CD14-positive monocyte (primary cell): ENCODE data around the gene FIGLA. TPM values are rescaled to one million over a fixed set of nuclear protein-coding genes. Genes with fewer than 3 reads are reported as not detected.

Experiments used
- DNase-seq, 3 donors: peaks; one replicate each; pipeline ENCODE4 v3.0.0-alpha.2; 2011 to 2022
- H2AFZ ChIP-seq: 2 replicates; pipeline ENCODE4 v1.6.0; 2012; ENCODE audit warnings: mild to moderate bottlenecking, low read depth, low read length, inconsistent platforms; ENCODE audit not compliant: insufficient read depth, poor library complexity, severe bottlenecking
- H3K27ac ChIP-seq, 2 donors: 1 replicate in 1 of 2; 2 replicates in 1 of 2; pipeline ENCODE4 v1.5.1; 2012 to 2013; ENCODE audit warnings: low read length in 2 of 2, control low read depth in 1 of 2, inconsistent platforms in 1 of 2, low read depth in 1 of 2, mild to moderate bottlenecking in 1 of 2
- H3K27me3 ChIP-seq, 2 donors: one replicate each; pipeline versions ENCODE4 v1.6.0 to v1.6.1; 2011 to 2013; ENCODE audit warnings: low read length in 2 of 2; ENCODE audit not compliant: control insufficient read depth in 2 of 2, insufficient read depth in 2 of 2
- H3K36me3 ChIP-seq, 2 donors: replicated peaks in 1 of 2; 1 replicate in 1 of 2; 2 replicates in 1 of 2; pipeline versions ENCODE4 v1.5.1 to v1.6.1; 2012 to 2013; ENCODE audit warnings: low read length in 2 of 2, control low read depth in 1 of 2, inconsistent platforms in 1 of 2, mild to moderate bottlenecking in 1 of 2; ENCODE audit not compliant: insufficient read depth in 2 of 2, control insufficient read depth in 1 of 2
- H3K4me1 ChIP-seq, 2 donors: 1 replicate in 1 of 2; 2 replicates in 1 of 2; pipeline versions ENCODE4 v1.5.1 to v1.6.1; 2012 to 2013; ENCODE audit warnings: low read length in 2 of 2, control low read depth in 1 of 2, inconsistent platforms in 1 of 2, mild to moderate bottlenecking in 1 of 2, moderate library complexity in 1 of 2; ENCODE audit not compliant: insufficient read depth in 2 of 2, control insufficient read depth in 1 of 2
- H3K4me2 ChIP-seq: replicated peaks from 2 replicates; pipeline ENCODE3; 2012; ENCODE audit warnings: low read length, moderate library complexity, mild to moderate bottlenecking; ENCODE audit not compliant: poor library complexity, severe bottlenecking; ENCODE audit errors: extremely low read depth
- H3K4me3 ChIP-seq, 3 experiments: fragments of 200-600 bp in 1 of 3; sonication (generic) in 1 of 3; replicated peaks in 1 of 3; 1 replicate in 2 of 3; 2 replicates in 1 of 3; pipeline ENCODE4 v1.5.1; 2011 to 2013; ENCODE audit warnings: low read length in 3 of 3, mild to moderate bottlenecking in 3 of 3, control low read depth in 2 of 3, low read depth in 2 of 3, inconsistent platforms in 1 of 3, moderate library complexity in 1 of 3
- H3K79me2 ChIP-seq: 2 replicates; pipeline ENCODE4 v1.6.0; 2012; ENCODE audit warnings: mild to moderate bottlenecking, control low read depth, inconsistent platforms, low read length, moderate library complexity; ENCODE audit not compliant: insufficient read depth
- H3K9ac ChIP-seq: 2 replicates; pipeline ENCODE4 v1.6.0; 2017; ENCODE audit warnings: low read length, mild to moderate bottlenecking; ENCODE audit not compliant: insufficient read depth, poor library complexity, severe bottlenecking
- H3K9me3 ChIP-seq, 2 donors: replicated peaks in 1 of 2; 1 replicate in 1 of 2; 2 replicates in 1 of 2; pipeline versions ENCODE4 v1.5.1 to v1.6.1; 2012 to 2013; ENCODE audit warnings: low read length in 2 of 2, control low read depth in 1 of 2; ENCODE audit not compliant: control insufficient read depth in 1 of 2, insufficient read depth in 1 of 2
- H4K20me1 ChIP-seq: 2 replicates; pipeline ENCODE4 v1.6.0; 2012; ENCODE audit warnings: mild to moderate bottlenecking, low read length, control low read depth, moderate library complexity; ENCODE audit not compliant: insufficient read depth
- H3K27ac Mint-ChIP-seq, 7 donors: one replicate each; pipeline ENCODE4 v1.8.0; 2020; ENCODE audit warnings: mild to moderate bottlenecking in 7 of 7, mixed read lengths in 7 of 7, moderate library complexity in 6 of 7, inconsistent platforms in 2 of 7
- H3K27me3 Mint-ChIP-seq, 3 donors: one replicate each; pipeline ENCODE4 v1.8.0; 2021 to 2022; ENCODE audit warnings: low read depth in 3 of 3, mild to moderate bottlenecking in 3 of 3, mixed read lengths in 3 of 3, moderate library complexity in 3 of 3, inconsistent platforms in 1 of 3
- H3K36me3 Mint-ChIP-seq, 2 donors: one replicate each; pipeline ENCODE4 v1.8.0; 2020; ENCODE audit warnings: mixed read lengths in 2 of 2, inconsistent platforms in 1 of 2, mild to moderate bottlenecking in 1 of 2
- H3K4me1 Mint-ChIP-seq: one replicate; pipeline ENCODE4 v1.8.0; 2020; ENCODE audit warnings: mild to moderate bottlenecking, mixed read lengths
- H3K4me3 Mint-ChIP-seq, 2 donors: one replicate each; pipeline ENCODE4 v1.8.0; 2020; ENCODE audit warnings: mild to moderate bottlenecking in 2 of 2, mixed read lengths in 2 of 2, moderate library complexity in 1 of 2
- H3K9me3 Mint-ChIP-seq, 7 donors: one replicate each; pipeline ENCODE4 v1.8.0; 2020 to 2022; ENCODE audit warnings: mixed read lengths in 7 of 7, mild to moderate bottlenecking in 6 of 7, moderate library complexity in 6 of 7, inconsistent platforms in 2 of 7
- CTCF ChIP-seq: fragments of 200-600 bp; IDR thresholded peaks from one replicate; pipeline ENCODE4 v1.8.0; 2022; ENCODE audit warnings: antibody characterized with exemption, mild to moderate bottlenecking
- WGBS: methylation state at CpG from one replicate; pipeline ENCODE4 v1.1.5; 2013; ENCODE audit warnings: missing lambda C conversion rate; ENCODE audit not compliant: insufficient coverage; 5-methylcytosine and 5-hydroxymethylcytosine counted together
- intact Hi-C, 2 donors: fragments of 100-400 bp; cut with micrococcal nuclease; formaldehyde crosslinking; loops; one replicate each; pipeline versions ENCODE4 v1.15.0 to v1.15.1; 2023
- polyA minus RNA-seq: library from RNA; depleted of rRNA, polyadenylated mRNA; stranded (reverse); fragments of >200 nt; gene quantifications from 2 replicates; pipeline ENCODE4 v1.2.3, GENCODE V29; 2012
- polyA plus RNA-seq, 3 donors: library from polyadenylated mRNA; depleted of rRNA in 1 of 3; unstranded in 2 of 3; stranded (reverse) in 1 of 3; fragments of 300-500 nt in 2 of 3; fragments of >200 nt in 1 of 3; fragmentation: Illumina TruSeq in 2 of 3; gene quantifications; 1 replicate in 2 of 3; 2 replicates in 1 of 3; pipeline ENCODE4 v1.2.3, GENCODE V29; 2012 to 2021
- total RNA-seq, 12 experiments: library from RNA in 1 of 12; stranded (reverse) in 1 of 12; fragments of 120-200 nt in 1 of 12; gene quantifications; one replicate each; pipeline ENCODE4 v1.2.4 and lab custom pipeline; 2013 to 2026; ENCODE audit warnings: mixed read lengths in 6 of 12, inconsistent platforms in 1 of 12

The FIGLA gene
- 0.15 TPM for total RNA-seq (2013)
- polyA plus RNA-seq (under 1 TPM in 1 of 3 donors, not detected in 2; 0.13 TPM), polyA minus RNA-seq (not detected in 2 replicates), total RNA-seq (lab: John Stamatoyannopoulos, UW) (0 to 0.92 (median 0.12) reads per million in 11 experiments)

GRCh38 chr2:70790136-70790828 is at the start of gene FIGLA:
Gene FIGLA (minus strand): TSS chr2:70790643. CDS start chr2:70790638, 5 bp downstream.
- Histone ChIP-seq H4K20me1 (no peaks in the 10 kb centered on the region), H3K4me1 (peaks cover 47 to 56% of the 10 kb centered on the region in 2 donors), H3K4me3 (peak within 1 kb of the TSS; percentile 3 to 73 (median 19)), H3K9ac (no peak within 1 kb of the TSS), H3K4me2 (peak within 1 kb of the TSS; percentile 82), H3K27ac (no peak within 1 kb of the TSS), H3K79me2 (no peaks in the 10 kb centered on the region), H2AFZ (peak within 1 kb of the TSS; percentile 89), H3K27me3 (peaks cover 37 to 52% of the 10 kb centered on the region in 2 donors), H3K9me3 (no peaks in the 10 kb centered on the region), H3K36me3 (no peaks in the 10 kb centered on the region)
- peak in 1 of 3 donors; percentile 15 for DNase-seq
- TF ChIP-seq CTCF = no peak
- Mint-ChIP-seq H3K27me3 (peaks cover 30 to 48% (median 46%) of the 10 kb centered on the region in 3 donors), H3K4me3 (peak within 1 kb of the TSS; percentile 80 to 94), H3K27ac (peak within 1 kb of the TSS in 2 of 7 donors; percentile 46 to 57), H3K9me3 (peaks cover 2 to 9% (median 4%) of the 10 kb centered on the region in 7 donors), H3K4me1 (peaks cover 52% of the 10 kb centered on the region), H3K36me3 (peaks cover 11 to 19% of the 10 kb centered on the region in 2 donors)
- 4% methylated on average over 62 of the region's 69 CpGs for WGBS
- intact Hi-C loops = loop anchor here in 1 of 2 donors (5.0 kb wide), 1 partner anchor 157 kb away; no protein-coding TSS in a partner anchor

DNA sequence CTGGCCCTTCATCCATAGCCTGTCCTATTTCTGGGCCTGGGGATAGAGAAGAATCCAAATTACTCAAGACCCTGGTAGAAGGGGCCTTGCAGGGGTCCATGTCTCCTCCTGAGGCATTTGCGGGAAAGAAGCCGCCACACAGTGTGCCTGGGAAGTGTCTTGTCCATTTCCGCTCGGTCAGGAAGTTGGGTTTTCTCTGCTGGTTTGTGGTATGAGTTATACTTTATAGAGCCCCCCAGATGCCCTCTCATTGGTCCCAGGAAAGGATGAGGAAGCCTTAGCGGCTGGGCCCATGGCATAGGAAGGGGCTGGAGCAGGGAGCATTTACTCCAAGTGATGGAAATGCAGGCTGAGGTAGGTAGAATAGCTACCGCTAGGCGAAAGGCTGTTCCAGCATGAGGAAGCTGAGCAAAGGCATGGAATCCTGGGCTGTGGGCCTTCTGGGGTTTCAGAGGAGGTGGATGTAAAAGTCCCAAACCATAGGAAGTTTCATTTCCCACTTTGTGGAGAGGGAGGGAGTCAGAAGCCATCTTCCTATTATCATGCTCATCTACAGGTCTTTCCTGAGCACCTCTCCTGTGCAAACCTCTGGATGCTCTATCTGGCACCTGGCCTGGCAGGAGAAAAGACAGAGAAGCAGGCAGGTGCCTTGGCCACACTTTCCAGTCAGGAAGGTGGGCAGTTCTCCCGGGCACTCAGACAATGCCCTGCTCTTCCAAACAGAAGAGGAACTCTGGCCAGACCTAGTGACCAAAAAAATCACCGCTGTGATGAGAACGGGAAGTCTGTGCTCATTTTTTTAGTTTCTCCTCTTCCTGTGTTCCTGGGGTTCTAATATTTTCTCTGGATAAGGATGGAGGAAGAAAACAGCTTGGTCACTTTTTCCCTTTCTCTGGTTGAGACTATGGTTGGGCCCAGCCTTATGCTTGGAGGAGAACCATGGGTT is 47.8 kb upstream of the FIGLA start:
- Histone ChIP-seq H3K79me2 (no peaks in the 10 kb centered on the region), H3K27ac (peak overlapping the region in 1 of 2 donors; percentile 32), H3K36me3 (no peaks in the 10 kb centered on the region), H3K9me3 (no peaks in the 10 kb centered on the region), H3K4me2 (peak overlapping the region; percentile 17), H3K4me1 (peaks cover 20 to 48% of the 10 kb centered on the region in 2 donors), H4K20me1 (no peaks in the 10 kb centered on the region), H2AFZ (no peak overlapping the region), H3K4me3 (peak overlapping the region in 1 of 3 experiments; percentile 14), H3K27me3 (peaks cover 0 to 9% of the 10 kb centered on the region in 2 donors), H3K9ac (no peak overlapping the region)
- Mint-ChIP-seq H3K27ac (peak overlapping the region in 4 of 7 donors; percentile 4 to 74 (median 60)), H3K4me1 (peaks cover 21% of the 10 kb centered on the region), H3K4me3 (peak overlapping the region in 1 of 2 donors; percentile 65), H3K36me3 (no peaks in the 10 kb centered on the region), H3K27me3 (peaks cover 5 to 17% (median 10%) of the 10 kb centered on the region in 3 donors), H3K9me3 (peaks cover 0 to 4% (median 2%) of the 10 kb centered on the region in 7 donors)
- intact Hi-C loops = no loop called here
- WGBS = 66% methylated on average over 7 of the region's 10 CpGs
- peak in 2 of 3 donors; percentile 28 to 44 for DNase-seq
- no peak for TF ChIP-seq CTCF
